Suppressor macrophage treated with lipopolysaccharide for 1 hour (primary cell): ENCODE data around the gene SECTM1.
A peak's percentile ranks its signal among the peaks of the same experiment; 100 is the strongest.

Source experiments
- DNase-seq, 3 donors: peaks; one replicate each; pipeline ENCODE4 v3.0.0-alpha.2; 2020 to 2022

SECTM1 gene

DNA sequence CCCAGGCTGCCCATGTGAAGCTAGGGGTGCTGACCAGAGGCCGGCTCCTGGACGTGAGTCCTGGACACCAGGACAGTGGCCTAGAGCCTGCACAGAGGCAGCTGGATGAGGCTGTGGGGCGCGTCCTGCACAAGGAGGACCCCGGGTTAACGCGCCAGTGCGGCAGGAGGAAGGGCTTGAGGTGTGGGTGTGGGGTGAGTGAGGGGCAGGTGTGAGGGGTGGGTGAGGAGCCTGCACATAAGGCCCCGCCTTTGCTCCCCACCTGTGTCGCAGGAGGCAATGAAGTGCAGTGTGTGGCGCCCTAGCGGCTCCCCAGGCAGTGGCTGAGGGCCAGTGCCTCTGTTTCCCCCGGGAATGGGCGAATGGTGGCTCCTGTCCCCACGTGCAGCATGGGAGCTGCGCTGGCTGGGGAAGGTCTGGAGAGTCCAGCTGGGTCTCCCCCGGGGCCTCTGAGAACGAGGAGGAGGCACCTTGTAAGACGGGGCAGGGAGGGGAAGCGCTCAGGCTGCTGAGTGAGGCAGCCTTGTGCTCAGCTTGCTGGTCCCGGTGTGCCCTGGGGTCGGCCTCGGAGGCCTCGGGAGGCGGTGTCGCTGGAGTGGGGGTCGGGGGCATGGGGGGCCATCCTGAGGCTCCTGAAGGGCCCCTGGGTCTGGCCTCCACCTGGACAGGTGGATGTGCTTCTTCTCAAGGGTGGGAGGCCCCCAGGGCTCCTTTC lies 19.4 kb downstream of the SECTM1 start:
- DNase-seq: no peak

DNA sequence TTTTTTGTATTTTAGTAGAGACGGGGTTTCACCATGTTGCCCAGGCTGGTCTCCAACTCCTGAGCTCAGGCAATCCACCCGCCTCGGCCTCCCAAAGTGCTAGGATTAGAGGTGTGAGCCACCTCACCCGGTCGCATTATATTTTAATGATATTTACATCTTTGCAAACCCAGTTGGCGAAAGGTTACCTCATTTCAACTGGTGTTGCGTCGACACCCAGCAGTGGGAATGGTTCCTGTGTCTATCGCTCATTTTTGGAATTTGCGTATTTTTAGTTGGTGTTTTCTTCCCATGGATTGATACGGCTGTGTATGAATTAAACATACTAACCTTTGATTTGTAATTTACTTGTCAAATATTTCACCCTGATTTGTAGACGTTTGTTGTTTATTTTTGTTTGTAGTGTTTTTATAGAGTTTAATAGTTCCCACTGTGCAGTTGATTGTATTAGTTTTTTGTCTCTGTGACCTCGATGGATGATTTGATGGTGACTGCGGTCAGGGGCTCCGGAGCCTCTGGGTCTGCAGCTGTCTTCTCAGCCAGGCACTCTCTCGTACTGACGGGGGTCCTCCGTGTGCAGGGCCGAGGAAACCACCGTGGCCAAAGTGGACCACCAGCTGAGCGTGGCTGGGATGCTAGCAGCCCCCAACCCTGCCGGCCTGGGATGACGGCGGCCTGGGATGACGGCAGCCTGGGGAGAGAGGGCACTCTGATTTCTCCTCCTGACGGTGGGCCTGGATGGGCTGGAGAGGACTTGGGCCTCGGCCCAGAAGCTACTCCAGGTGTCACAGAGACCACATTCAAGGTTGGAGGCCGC lies 20.2 kb downstream of the SECTM1 start:
- DNase-seq: no peak

DNA sequence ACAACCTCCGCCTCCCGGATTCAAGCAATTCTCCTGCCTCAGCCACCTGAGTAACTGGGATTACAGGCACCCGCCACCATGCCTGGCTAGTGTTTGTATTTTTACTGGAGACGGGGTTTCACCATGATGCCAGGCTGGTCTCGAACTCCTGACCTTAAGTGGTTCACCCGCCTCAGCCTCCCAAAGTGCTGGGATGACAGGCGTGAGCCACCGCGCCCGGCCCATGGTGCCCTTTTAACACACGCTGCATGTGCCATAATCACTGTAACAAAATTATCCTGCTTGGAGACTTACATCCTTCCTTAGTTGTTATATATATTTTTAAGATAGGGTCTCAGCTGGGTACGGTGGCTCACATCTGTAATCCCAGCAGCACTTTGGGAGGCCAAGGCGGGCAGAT lies 21.6 kb downstream of the SECTM1 start:
- no peak for DNase-seq

DNA sequence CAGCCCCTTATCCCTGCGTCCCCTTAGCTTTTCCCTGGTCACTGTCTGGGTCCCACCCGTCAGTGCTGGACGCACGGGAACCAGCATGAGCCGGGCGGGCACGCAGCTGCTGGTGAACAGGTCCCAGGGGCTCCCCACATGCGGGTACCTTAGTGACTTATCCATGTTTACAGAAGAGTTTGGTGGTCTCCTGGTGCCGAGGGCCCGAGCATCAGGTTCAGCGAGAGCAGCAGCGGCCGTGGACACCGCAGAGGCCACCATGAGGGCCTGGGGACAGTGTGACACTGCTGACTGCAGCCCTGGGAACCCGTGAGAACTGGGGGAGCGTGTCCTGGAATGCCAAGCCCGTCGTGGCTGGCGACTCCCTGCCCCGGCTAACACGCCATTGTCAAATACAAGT lies 22.7 kb downstream of the SECTM1 start:
- DNase-seq: no peak

DNA sequence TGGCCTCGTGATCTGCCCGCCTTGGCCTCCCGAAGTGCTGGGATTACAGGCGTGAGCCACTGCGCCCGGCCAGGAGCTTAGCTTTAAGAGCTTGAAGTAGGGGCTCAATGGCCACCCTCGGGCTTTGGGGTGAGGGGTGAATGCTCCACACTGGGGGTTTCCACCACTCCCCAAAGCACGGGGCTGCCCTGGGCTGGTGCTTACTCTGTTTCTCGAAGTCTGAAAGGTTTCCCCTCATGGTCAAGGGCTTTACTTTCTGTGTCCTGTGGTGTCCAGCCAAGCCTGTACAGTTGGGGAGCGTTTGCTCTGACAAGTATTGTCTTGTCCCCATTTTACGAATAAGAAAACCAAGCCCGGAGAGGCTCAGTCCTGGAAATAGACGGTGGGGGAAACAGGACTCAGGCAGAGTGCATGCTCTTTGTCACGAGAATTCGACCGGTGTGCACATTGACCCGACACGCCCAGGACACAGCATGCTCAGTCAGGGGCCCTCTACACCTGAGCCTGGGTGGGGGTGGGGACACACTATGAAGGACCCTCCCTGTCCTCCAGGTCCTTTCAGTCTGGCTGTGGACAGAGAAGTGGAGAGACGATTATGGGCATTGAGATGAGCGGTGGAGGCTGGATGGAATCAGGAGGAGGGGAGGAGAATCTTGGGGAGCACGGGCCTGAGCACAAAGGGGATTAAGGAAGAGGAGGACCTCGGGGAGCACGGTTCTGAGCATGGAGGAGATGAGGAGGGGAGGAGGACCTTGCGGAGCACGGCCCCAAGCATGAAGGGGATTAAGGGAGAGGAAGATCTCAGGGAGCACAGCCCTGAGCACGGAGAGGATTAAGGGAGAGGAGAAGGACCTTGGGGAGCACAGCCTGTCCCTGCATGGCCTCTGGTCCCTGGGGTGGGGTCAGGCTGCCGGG lies 23.7 kb downstream of the SECTM1 start:
- DNase-seq: no peak

DNA sequence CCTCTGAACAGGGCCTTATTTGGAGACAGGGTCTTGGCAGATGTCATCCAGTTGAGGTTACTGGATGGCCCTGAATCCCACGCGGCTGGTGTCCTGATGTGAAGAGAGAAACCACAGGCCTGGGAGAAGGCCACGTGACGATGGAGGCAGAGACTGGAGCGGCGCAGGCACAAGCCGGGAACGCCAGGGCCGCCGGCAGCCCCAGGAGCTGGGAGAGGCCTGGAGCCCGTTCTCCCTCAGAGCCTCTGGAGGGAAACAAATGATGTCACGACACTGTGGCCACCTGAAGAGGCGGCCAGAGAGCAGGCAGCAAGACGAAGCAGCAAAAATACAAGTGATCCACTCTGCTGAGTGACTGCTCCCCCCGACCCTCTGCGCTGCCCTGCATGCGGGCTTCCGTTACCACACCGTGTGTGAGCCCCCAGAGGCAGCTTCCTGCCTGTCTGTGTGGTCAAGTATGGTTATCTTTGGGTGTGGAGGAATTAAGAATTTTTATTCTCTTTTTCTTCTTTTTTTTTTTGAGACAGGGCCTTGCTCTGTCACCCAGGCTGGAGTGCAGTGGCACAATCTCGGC lies 27.8 kb downstream of the SECTM1 start:
- no peak for DNase-seq

DNA sequence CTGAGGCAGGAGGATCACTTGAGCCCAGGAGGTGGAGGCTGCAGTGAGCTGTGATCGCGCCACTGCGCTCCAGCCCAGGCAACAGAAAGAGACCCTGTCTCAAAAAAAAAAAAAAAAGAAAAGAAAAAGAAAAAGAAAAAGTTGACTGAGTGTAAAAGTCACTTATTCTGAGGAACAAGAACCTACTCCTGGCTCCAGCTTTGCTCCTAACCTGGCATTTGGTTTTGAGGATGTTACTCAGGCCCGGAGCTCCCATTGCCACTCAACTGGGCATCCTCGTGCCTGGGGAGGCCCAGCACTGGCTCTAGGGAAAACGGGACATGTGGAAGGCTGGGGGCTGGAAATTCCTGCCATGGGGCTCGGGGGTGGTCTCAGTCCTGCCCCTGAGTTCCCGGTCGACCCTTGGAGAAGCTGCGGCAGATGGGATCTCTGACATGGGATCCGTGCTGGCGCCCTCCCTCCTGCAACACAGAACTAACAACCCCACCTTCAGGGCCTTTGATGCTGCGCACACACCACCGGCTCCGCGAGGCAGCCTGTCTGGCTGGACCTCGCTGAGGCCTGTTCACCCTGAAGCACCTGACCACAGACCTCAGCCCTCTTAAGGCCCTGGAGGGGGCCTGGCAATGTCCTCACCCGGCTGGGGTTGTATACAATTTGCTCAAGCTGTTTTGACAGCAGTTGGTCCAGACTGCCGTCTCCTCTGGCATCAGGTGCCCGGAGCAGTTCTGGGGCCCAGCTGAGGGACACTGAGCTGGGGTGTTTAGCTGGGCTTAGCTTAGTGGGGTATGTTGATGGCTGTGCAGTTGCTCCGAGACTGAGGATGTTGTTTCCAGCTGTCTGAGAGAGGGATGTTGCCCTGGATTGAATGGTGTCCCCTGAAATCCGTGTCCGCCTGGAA lies 28.5 kb downstream of the SECTM1 start:
- DNase-seq: no peak

DNA sequence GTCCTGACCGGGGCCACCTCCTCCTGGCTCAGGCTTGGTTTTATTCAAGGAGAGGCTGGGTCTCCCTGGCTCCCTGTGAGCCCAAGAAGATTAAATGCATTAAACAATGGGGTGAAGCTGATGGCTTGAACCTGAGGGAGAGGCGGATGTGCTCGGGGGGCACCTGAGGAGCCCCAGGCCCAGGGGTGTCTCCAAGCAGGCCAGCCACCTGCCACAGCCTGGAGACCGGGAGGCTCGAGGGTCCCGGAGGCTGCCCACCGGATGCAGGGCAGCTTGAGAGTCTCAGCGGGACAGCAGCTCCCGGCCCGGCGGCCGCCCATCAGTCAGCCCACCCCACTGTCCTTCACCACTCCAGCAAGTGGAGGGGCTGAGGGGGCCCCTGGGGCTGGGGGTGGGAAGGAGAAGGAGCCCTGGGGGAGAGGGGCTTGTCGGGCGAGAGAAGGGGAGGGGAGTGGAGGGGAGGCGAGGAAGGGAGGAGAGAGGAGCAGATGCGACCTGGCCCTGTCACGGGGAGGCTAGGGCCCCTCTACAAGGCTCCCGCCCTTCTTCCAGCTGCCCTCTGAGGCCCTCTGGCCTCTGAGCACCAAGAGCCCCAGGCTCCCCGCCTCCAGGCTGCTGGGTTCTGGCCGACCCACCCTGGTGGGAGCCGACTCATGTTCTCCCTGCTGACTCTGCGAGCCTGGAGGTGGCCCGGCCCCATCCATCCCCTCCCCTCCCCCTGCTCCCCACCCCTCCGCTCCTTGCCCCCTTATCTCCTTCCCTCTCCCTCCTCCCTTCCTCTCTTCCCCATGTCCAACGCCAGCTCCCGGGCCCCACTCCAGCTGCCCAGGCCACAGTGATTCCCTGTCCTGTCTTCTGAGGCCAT lies 29.4 kb downstream of the SECTM1 start:
- no peak for DNase-seq

DNA sequence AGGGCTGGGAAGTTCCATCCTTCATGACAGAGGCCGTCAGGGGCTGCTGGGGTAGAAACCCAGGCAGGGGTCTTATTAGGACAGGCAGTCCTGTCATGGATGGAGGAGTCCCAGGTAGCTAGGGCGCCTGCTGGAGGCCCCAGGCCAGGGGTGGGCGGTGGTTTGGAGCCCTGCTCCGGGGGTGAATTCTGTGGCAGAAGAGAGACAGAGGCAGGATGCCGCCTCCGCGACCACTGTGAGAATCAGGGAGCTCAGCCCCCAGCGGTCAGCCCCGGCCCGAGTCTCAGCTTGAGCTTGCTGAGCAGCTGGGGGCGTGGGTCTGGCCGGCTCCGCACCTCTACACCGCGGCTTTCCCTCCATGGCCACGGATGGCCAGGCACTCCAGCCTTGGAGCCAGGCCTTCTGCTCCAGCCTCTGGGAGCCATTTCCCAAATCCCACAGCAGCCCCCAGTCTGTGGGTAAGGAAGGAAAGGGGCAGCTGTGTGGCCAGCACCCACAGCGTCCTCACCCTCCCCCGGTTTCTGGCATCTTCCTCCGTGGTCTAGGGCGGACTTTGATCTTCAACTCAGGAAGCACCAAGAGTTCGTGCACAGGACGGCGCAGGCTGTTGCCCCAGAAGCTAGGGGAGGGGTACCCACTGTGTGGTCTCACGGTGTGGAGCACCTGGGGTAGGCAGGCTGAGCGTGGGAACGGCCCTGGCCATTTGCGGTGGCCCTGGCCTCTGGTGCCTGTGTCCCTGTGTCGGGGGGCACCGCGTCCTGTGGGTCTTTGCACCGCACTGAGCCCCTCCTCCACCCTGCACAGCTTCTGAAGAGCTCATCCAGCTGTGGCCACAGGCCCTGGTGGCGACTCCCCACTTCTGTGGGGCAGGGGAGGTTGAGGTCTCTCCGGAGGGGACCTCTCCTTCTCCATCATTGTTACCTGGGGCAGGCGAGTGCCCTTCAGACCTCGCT lies 30.3 kb downstream of the SECTM1 start:
- no peak for DNase-seq

DNA sequence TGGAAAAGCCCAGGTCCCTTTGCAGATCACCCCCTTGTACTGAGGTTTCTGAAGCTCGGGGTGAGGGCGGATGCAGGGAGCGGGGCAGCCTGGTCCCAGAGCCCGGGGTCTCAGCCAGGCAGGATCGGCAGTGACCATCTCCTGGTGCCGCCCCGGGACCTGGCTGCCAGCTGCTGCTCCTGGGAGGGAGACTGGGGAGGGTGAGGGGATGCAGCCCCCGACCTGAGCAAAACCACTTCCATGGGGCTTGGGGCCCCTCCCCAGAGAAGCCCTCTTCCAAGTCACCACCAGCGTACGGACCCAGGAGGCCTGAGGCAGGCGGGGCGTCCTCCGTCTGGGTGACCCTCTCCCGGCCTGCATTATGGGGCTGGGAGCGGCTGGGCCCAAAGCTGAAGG lies 31.0 kb downstream of the SECTM1 start:
- no peak for DNase-seq

DNA sequence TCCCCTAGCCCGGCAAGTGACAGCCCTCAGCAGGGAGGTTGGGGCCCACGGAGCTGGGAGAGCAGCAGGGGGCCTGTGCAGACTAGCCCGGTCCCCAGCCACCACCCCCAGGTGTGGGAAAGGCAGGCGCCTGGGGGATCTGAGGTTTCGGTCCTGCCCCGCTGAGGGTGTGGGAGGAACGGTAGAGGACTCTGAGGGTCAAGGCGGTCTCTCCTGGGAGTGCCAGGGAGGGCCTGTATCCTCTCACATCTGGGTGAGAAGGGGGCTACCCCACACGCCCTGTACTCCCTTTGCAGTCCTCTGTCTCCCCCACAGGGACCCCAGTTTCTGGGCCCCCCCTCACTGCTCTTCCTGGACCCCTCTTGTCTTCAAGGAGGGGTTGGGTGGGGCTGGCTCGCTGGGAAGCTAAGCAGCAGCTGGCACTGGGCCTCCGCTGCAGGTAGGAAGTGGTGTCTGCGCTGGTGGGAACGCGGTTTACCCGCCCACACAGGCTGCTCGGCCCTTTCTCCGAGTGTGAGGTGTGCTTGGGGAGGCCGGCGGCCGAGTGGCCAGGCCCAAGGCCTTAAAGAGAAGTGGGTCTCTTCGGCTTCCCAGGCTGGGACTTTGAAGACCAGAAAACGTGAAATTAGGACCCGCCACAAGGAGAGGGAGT lies 31.5 kb downstream of the SECTM1 start:
- no peak for DNase-seq

DNA sequence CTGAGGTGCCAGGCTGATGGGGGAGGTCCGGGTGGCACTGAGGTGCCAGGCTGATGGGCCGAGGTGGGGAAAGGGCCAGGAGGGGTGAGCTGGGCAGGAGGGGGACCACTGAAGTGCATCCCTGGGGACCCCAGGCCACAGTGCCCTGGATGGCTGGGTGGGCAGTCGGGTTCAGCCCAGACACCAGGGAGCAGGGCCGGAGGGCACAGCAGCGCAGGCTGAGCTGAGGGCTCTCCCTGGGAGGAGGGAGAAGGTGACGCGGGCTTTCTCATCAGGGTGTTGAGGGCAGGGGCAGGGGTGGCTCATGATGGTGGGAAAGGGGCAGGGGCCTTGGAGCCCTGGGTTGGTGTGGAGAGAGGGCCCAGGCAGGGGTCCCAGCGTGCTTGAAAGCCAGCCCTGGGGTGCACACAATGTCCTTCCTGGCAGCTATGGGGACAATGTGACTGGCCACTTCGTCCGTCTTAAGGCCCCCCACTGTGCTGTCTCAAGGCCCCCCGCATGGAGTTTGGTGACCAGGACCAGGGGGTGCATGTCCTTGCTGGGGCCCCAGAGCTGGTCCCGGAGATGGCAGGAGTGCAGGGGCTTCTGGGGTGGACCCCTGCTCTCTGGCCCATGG lies 32.2 kb downstream of the SECTM1 start:
- DNase-seq: no peak

DNA sequence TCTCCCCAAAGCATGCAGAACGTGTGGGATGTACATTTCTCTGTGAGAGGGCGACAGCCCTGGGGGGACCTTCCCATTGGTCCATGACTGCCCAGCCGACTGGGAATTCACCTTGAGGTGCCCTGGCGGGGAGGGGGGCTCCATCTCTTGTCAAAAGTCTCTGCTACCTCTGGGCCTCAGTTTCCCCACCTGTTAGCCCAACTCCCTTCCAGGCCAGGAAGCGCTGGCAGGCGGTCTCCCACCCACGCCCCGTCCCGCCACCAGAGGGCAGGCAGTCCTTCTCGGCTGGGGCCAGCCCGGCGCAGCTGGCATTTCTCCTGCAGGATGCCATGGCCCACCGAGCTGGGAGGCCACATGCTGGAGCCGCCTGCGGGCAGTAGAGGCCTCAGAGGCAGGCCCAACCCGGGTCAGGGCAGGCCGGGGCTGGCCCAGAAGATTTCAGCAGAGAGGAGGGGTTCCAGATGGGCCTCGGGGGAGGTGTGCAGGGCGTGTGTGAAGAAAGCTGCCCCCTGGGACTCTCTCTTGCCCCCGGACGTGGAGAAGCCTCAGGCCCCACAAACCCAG lies 32.8 kb downstream of the SECTM1 start:
- peak; percentile 65 to 86 (median 73) for DNase-seq

DNA sequence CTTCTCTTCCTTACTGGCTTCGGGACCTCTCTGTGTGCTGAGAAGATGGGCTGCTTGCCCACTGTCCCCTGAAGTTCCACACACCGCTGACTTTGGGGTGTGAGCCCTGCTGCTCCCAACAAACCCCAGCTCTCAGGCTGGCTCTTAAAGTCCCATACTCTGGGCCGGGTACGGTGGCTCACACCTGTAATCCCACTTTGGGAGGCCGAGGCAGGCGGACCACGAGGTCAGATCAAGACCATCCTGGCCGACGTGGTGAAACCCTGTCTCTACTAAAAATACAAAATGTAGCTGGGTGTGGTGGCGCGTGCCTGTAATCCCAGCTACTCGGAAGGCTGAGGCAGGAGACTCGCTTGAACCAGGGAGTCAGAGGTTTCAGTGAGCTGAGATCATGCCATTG lies 33.3 kb downstream of the SECTM1 start:
- no peak for DNase-seq

DNA sequence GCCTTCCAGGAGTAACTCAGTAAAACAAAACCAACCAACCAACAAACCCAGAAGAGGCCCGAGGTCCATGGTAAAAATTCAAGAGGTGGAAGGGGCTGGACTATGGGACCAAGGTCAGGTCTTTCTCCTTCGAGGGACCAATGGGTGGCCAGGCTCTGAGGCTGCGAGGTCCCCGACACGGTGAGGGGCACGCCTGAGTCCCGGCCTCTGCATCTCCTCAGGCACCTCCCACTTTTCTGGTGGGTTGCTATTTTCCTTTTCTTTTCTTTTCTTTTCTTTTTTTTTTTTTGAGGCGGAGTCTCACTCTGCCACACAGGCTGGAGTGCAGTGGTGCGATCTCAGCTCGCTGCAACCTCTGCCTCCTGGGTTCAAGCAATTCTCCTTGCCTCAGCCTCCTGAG lies 34.1 kb downstream of the SECTM1 start:
- no peak for DNase-seq

DNA sequence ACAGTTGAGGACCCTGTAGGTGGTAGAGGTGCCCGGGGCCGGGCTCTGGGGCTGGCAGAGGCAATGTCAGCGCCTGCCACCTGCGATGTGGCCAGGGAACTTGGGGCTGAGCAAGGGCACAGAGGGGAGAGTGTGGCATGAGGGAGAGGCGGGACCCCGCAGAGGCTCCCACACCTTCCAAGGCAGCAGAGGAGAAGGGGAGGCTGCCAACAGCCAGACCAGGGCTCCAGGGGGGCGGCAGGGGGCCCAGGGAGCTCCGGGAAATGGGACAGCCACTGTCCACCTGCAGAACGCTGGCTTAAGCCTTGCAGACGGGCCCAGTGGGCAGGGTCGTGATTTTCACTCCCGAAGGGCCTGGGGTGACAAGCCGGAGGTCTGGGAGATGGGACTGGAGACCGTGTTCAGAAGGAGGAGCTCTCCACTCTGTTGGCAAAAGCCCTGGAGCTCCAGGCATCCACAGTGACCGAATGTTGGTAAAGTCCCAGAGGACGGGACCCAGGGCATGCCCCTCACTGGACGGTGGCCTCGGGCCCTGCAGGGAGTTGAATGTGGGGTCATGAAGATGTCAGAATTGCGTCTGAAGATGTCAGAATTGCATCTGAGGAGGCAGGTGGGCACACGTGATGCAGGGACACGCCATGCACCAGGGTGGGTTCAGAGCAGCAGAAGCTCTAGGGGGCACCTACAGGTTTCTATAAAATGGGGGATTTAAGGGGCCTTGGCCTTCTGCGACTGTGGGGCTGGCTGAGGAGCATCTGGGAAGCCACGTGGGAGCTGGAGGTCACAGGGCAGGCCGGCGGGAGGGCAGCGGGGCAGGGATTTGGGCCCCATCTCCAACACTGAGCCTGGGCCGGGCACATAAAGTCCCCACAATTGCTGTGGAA lies 34.8 kb downstream of the SECTM1 start:
- no peak for DNase-seq
